Sigmoid colon (tissue), 7 donors: ENCODE measurements around the gene REXO1. TPM values are rescaled to one million over a fixed set of nuclear protein-coding genes. Genes with fewer than 3 reads are reported as not detected.

Experiments
- DNase-seq: peaks from one replicate; pipeline ENCODE4 v3.0.0-alpha.2; 2019
- H3K27ac ChIP-seq, 4 donors: fragments of 200-600 bp; sonication (generic); one replicate each; pipeline ENCODE4 v1.5.1; 2016 to 2019; ENCODE audit warnings: mild to moderate bottlenecking in 1 of 4
- H3K27me3 ChIP-seq, 3 donors: fragments of 200-600 bp; sonication (generic); one replicate each; pipeline ENCODE4 v1.5.1; 2019; ENCODE audit warnings: mild to moderate bottlenecking in 1 of 3
- H3K36me3 ChIP-seq, 4 donors: fragments of 200-600 bp; sonication (generic); one replicate each; pipeline ENCODE4 v1.5.1; 2016 to 2019
- H3K4me1 ChIP-seq, 4 donors: fragments of 200-600 bp; sonication (generic); one replicate each; pipeline ENCODE4 v1.5.1; 2017 to 2019
- H3K4me3 ChIP-seq, 4 donors: fragments of 200-600 bp; sonication (generic); one replicate each; pipeline ENCODE4 v1.5.1; 2017 to 2019; ENCODE audit warnings: mild to moderate bottlenecking in 2 of 4, moderate library complexity in 1 of 4
- H3K9me3 ChIP-seq, 4 donors: fragments of 200-600 bp in 3 of 4; sonication (generic) in 3 of 4; one replicate each; pipeline versions ENCODE4 v1.5.1 to v1.6.1; 2013 to 2019
- EP300 ChIP-seq, 4 donors: sonication (generic); formaldehyde crosslinking; IDR thresholded peaks; one replicate each; pipeline ENCODE4 v1.6.1; 2017; ENCODE audit warnings: antibody characterized with exemption in 4 of 4
- POLR2A ChIP-seq, 2 donors: fragments of 450-650 bp; IDR thresholded peaks; one replicate each; pipeline ENCODE4 v1.6.1; 2016; ENCODE audit warnings: antibody characterized with exemption in 2 of 2, mild to moderate bottlenecking in 2 of 2, moderate library complexity in 2 of 2
- POLR2AphosphoS5 ChIP-seq, 4 donors: sonication (generic); formaldehyde crosslinking; IDR thresholded peaks; one replicate each; pipeline ENCODE4 v1.6.1; 2017; ENCODE audit warnings: antibody characterized with exemption in 4 of 4
- WGBS, 2 donors: extraction: QIAGEN DNeasy Blood & Tissue Kit; methylation state at CpG; one replicate each; pipeline ENCODE4 v1.1.7; 2013; 5-methylcytosine and 5-hydroxymethylcytosine counted together
- intact Hi-C: fragments of 100-400 bp; cut with DNase I; formaldehyde crosslinking; loops from one replicate; pipeline ENCODE4 v1.15.1; 2023
- polyA plus RNA-seq, 3 donors: library from polyadenylated mRNA; stranded (reverse); fragments of 200-250 nt; gene quantifications; one replicate each; pipeline ENCODE4 v1.2.3, GENCODE V29; 2013
- total RNA-seq, 4 donors: library from RNA; depleted of rRNA; stranded (reverse); fragments of >200 nt; gene quantifications; one replicate each; pipeline ENCODE4 v1.1.0, GENCODE V29; 2016
- TF ChIP-seq, protein P1 (sequence below), 4 experiments: fragments of 450-650 bp in 3 of 4; fragments of 200-600 bp in 1 of 4; IDR thresholded peaks; one replicate each; pipeline ENCODE4 v1.5.1; 2016 to 2019; ENCODE audit warnings: antibody characterized with exemption in 4 of 4, mild to moderate bottlenecking in 3 of 4, moderate library complexity in 2 of 4
- donor health status: healthy with polysubstance abuse.
- donor health status: Bipolar disorder and iron deficiency.
- donor health status: healthy.

Gene REXO1
- total and polyA plus RNA-seq, 7 donors, result 8.6 to 61.8 (median 11.1) TPM

DNA sequence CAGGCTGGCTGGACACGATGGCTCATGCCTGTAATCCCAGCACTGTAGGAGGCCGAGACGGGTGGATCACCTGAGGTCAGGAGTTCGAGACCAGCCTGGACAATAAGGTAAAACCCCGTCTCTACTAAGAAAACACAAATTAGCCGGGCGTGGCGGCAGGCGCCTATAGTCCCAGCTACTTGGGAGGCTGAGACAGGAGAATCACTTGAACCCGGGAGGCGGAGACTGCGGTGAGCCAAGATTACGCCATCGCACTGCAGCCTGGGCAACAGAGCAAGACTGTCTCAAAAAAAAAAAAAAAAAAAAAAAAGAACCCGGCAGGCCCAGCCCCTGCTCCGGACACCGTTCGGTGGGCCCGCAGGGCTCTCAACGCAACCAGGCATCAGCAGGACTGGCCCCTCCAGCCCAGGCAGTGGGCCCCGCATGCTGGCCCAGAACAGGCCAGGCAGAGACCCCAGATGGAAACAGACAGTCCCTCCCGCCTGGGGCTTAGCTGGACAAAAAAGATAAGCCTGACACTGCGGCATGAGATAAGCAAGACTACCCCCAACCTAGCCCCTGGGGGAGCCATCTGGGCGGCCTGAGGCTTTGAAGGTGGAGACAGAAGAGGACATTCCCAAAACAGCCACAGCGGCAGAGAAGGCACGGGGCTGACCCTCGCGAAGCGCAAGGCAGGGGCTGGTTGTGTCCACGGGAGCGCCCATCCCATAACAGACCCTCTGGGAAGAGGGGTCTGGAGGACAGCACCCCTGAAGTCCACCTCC, 11.6 kb downstream of the REXO1 start:
- TF ChIP-seq POLR2A (IDR thresholded peaks at IDR 0.05), result no peak
- no peak for TF ChIP-seq POLR2AphosphoS5 (IDR thresholded peaks at IDR 0.05)
- TF ChIP-seq, protein P1, sequence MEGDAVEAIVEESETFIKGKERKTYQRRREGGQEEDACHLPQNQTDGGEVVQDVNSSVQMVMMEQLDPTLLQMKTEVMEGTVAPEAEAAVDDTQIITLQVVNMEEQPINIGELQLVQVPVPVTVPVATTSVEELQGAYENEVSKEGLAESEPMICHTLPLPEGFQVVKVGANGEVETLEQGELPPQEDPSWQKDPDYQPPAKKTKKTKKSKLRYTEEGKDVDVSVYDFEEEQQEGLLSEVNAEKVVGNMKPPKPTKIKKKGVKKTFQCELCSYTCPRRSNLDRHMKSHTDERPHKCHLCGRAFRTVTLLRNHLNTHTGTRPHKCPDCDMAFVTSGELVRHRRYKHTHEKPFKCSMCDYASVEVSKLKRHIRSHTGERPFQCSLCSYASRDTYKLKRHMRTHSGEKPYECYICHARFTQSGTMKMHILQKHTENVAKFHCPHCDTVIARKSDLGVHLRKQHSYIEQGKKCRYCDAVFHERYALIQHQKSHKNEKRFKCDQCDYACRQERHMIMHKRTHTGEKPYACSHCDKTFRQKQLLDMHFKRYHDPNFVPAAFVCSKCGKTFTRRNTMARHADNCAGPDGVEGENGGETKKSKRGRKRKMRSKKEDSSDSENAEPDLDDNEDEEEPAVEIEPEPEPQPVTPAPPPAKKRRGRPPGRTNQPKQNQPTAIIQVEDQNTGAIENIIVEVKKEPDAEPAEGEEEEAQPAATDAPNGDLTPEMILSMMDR (IDR thresholded peaks at IDR 0.05), result no peak
- no peak for TF ChIP-seq EP300 (IDR thresholded peaks at IDR 0.05)
- Histone ChIP-seq H3K36me3 (peaks cover 0 to 6% (median 0%) of the 10 kb centered on the region in 4 donors), H3K27me3 (no peaks in the 10 kb centered on the region), H3K4me3 (no peak overlapping the region), H3K4me1 (peaks cover 0 to 38% (median 27%) of the 10 kb centered on the region in 4 donors), H3K27ac (no peak overlapping the region), H3K9me3 (no peaks in the 10 kb centered on the region)
- intact Hi-C loops, result no loop called here
- 87 to 94% methylated on average over 31 of the region's 31 CpGs for WGBS, 2 donors
- no peak for DNase-seq

- no peak overlapping the region for H3K27ac ChIP-seq
- no peak for DNase-seq
Observed at GRCh38 chr19:1833540-1833939, 14.7 kb downstream of the REXO1 start.

GRCh38 chr19:1832046-1832663, 16.1 kb downstream of the REXO1 start:
- WGBS, 2 donors, result 87 to 91% methylated on average over 26 of the region's 26 CpGs
- peaks cover 6 to 19% (median 9%) of the 10 kb centered on the region in 4 donors for H3K36me3 ChIP-seq
- intact Hi-C loops, result no loop called here
- no peak overlapping the region for H3K4me3 ChIP-seq
- no peak for DNase-seq
- peaks cover 0 to 28% (median 15%) of the 10 kb centered on the region in 4 donors for H3K4me1 ChIP-seq
- no peaks in the 10 kb centered on the region for H3K27me3 ChIP-seq
- H3K27ac ChIP-seq, result no peak overlapping the region
- no peaks in the 10 kb centered on the region for H3K9me3 ChIP-seq
- no peak for TF ChIP-seq POLR2AphosphoS5 (IDR thresholded peaks at IDR 0.05)

More at GRCh38 chr19:1833540-1833939, 14.7 kb downstream of the REXO1 start:
- H3K4me3 ChIP-seq, result no peak overlapping the region
- no peaks in the 10 kb centered on the region for H3K27me3 ChIP-seq
- H3K4me1 ChIP-seq, result peaks cover 0 to 36% (median 26%) of the 10 kb centered on the region in 4 donors
- 81 to 87% methylated on average over 15 of the region's 15 CpGs for WGBS, 2 donors
- intact Hi-C loops, result no loop called here
- peaks cover 0 to 5% (median 0%) of the 10 kb centered on the region in 4 donors for H3K36me3 ChIP-seq
- H3K9me3 ChIP-seq, result no peaks in the 10 kb centered on the region
- TF ChIP-seq EP300 (IDR thresholded peaks at IDR 0.05) (no peak), POLR2A (IDR thresholded peaks at IDR 0.05) (no peak), POLR2AphosphoS5 (IDR thresholded peaks at IDR 0.05) (no peak)
- TF ChIP-seq, protein P1 (IDR thresholded peaks at IDR 0.05), result no peak

GRCh38 chr19:1830978-1831377, 17.3 kb downstream of the REXO1 start:
- H3K4me1 ChIP-seq, result peaks cover 0 to 33% (median 23%) of the 10 kb centered on the region in 4 donors
- H3K36me3 ChIP-seq, result peaks cover 8 to 27% (median 13%) of the 10 kb centered on the region in 4 donors
- no peak overlapping the region for H3K4me3 ChIP-seq
- no peak for DNase-seq
- no peaks in the 10 kb centered on the region for H3K9me3 ChIP-seq
- intact Hi-C loops, result no loop called here
- H3K27ac ChIP-seq, result no peak overlapping the region
- H3K27me3 ChIP-seq, result no peaks in the 10 kb centered on the region
- TF ChIP-seq POLR2A (IDR thresholded peaks at IDR 0.05) (no peak), EP300 (IDR thresholded peaks at IDR 0.05) (no peak), POLR2AphosphoS5 (IDR thresholded peaks at IDR 0.05) (no peak)
- TF ChIP-seq, protein P1 (IDR thresholded peaks at IDR 0.05), result no peak
- 90 to 95% methylated on average over 11 of the region's 11 CpGs for WGBS, 2 donors

GRCh38 chr19:1830568-1830967, 17.7 kb downstream of the REXO1 start:
- Histone ChIP-seq H3K27ac (peak overlapping the region in 1 of 4 donors; percentile 61), H3K4me3 (no peak overlapping the region), H3K9me3 (no peaks in the 10 kb centered on the region), H3K36me3 (peaks cover 8 to 29% (median 13%) of the 10 kb centered on the region in 4 donors), H3K4me1 (peaks cover 0 to 37% (median 26%) of the 10 kb centered on the region in 4 donors), H3K27me3 (no peaks in the 10 kb centered on the region)
- DNase-seq, result no peak
- 93 to 94% methylated on average over 15 of the region's 15 CpGs for WGBS, 2 donors
- intact Hi-C loops, result no loop called here
- TF ChIP-seq POLR2AphosphoS5 (IDR thresholded peaks at IDR 0.05) (no peak), EP300 (IDR thresholded peaks at IDR 0.05) (no peak), POLR2A (IDR thresholded peaks at IDR 0.05) (no peak)
- TF ChIP-seq, protein P1 (IDR thresholded peaks at IDR 0.05), result no peak
